Right forelimb (tissue), 1 donor: ENCODE measurements around the gene PADI6.
"Not testable (repeated sequence)": the region's sequence is repeated elsewhere in the genome, so short reads cannot be mapped to it uniquely, and the experiment has no call there.

ENCODE experiments used
- DNase-seq: peaks from one replicate; pipeline ENCODE4 v3.0.0-alpha.2; 2018

Gene PADI6

DNA sequence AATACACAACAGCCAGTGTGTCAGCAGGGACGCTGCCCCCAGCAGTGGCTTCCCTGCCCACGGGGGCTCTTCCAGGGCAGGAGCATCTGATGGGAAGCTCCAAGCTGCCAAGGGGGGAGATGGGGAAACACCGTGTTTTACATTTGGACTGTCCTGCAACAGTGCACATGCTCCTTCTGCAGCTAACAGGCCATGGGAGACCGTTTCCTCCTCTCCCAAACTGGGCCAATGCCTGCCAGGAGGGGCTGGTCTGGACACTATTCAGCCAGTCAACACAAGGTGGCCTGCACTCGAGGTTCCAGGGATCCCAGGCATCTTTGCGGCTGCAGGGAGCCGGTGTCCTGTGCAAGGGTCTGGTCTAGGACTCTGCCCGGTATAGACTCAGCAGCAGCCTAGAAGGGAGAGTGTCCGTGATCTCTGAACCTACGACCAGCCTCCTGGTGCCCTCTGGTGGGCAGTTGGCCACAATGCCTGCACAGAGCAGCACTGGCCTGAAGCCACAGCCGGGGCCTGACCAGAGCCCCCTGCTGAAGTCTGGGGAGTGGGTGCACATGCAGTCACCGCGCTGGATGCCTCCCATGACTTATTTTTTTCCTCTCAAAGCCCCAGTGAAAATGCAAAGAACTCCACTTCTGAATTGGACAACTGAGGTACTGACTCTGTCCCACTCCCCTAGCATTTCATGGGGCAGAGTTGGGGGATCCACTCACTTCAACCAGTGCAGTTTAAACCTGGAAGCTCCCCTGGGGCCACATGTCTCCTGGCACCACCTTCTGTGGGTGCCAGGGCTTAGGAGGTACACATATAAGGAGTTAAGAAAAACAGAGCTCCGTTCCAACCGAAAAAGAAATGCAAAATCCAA is 34.1 kb downstream of the PADI6 start:
- DNase-seq = peak; percentile 73

DNA sequence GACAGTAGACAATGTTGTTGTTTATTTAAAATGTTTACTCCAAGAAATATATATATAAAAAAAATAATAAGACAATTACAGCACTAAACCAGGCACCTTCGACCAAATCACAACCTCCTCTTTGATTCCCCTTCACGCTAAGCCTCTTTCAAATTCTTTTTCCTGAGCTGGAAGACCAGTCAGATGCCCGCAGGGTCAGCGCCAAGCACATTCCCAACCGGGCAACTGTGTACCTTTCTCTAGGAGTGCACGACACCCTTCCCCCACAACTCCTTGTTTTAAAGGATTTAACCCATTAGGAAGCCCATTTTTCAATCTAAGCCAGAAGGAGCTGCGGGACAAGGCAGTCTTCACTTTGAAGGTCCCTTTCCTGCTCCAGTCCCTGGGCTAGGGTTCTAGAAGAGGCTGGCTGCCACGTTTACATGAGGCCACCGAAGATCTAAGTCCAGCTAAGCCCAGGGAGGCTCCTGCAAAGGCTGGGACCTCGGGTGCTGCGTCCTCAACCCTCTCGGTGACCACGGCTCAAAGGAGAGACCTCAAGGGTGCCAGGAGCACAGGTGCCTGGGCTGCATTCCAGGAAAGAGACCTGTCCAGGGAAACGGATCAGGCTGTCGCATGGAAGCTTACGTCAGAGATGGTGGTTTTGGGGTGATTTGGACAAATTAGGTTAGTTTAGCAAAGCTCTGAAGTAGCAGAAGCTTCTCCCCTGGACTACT is 34.9 kb downstream of the PADI6 start:
- DNase-seq = not testable (repeated sequence)

DNA sequence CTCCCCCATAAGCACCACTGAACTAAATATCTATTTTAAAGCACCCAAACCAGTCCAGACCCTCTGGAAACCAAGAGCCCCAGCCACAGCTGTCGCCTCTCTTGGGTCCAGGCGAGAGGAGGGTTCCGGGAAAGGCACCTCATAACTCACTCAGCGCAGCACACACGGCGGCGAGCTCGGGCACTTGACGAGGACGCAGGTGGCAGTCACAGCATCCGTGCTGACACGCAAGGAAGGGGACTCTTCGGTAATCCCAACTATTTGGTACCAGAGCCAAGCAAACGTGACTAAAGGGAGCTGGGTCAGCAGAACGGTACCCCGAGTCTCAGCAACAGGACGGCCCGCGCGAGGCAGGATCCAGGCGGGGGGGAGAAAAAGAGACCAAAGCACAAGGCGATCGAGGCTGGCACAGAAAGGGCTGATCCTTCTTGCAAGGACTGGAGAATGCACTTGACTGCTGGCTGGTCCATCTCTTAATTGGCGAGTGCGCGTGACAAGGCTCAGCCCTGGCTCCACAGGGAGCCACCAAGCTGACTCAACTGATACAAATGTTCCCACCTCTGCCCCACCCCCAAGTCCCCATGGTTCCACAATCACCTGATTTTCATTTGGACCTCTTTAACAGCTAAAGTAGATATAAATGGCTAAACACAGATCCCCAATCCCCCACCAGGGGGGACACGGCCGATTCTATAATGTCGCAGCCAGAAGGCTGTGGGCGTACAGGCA is 36.0 kb downstream of the PADI6 start:
- DNase-seq = not testable (repeated sequence)

- no peak for DNase-seq
These were observed 37.4 kb downstream of the PADI6 start for GRCh38 chr1:17409391-17409811.

- no peak for DNase-seq
These were observed 40.3 kb downstream of the PADI6 start for GRCh38 chr1:17412093-17412870.

- DNase-seq = no peak
These were observed 42.0 kb downstream of the PADI6 start for GRCh38 chr1:17414022-17414421.

DNA sequence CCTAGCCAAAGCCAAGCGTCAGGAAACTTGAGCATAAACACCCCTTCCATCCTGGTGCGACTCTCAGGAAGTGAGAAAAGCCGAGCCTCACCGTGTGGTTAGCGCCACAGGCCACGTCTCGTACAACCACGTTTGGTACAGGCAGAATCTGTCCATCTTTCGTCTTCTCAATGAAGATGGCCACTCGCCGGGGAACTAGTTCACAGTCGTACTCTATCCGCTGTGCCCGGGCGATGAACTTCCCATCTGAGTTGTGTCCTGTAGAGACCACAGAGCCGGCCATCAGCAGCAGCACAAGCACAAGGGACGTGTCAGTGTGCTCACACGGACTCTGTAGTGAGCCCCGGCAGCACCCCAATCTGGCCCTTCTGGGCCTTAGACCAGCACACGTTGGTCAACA is 44.4 kb downstream of the PADI6 start:
- no peak for DNase-seq

- DNase-seq = peak; percentile 81
These were observed 47.8 kb downstream of the PADI6 start for GRCh38 chr1:17419626-17420328.

- DNase-seq = no peak
These were observed 48.5 kb downstream of the PADI6 start for GRCh38 chr1:17420391-17420918.

GRCh38 chr1:17422461-17422860 is 50.5 kb downstream of the PADI6 start:
- no peak for DNase-seq

- DNase-seq = no peak
These were observed 51.8 kb downstream of the PADI6 start for GRCh38 chr1:17423781-17424245.

DNA sequence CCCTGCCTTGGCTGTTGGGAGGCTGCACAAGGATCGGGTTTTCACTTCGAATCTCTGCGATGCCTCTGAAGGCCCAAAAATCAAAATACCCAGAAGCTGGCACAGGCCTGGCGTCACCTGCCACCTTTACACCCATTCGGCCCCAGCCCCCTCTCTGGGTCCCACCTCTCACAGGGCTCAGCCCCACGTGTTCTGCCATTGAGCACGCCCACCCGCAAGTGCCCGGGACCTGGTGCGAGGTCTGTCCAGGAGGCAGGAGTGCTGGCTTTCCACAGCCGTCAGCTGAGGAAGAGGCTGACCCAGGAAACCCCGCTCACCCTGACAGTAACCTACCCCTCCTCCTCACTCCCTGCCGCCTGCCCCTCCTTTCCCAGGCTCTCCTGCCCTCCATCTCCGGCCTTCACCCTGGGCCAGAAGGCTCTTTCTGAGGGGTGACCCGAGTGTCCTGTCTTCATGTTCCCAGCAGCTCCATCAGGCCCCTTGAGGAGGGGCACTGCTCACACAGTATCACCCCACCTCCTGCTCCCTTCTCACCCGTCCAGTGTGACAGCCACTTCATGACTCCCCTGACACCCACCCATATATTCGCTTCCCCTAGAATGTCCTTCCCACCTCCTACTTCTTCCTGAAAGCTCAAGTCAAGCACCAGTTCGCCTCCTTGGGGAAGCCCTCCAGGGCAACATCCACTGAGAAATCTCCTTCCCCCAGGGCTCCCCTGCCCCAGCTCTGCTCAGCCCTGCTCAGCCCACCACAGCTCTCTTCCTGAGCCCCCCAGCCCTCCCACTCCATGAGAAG is 54.0 kb downstream of the PADI6 start:
- no peak for DNase-seq

DNA sequence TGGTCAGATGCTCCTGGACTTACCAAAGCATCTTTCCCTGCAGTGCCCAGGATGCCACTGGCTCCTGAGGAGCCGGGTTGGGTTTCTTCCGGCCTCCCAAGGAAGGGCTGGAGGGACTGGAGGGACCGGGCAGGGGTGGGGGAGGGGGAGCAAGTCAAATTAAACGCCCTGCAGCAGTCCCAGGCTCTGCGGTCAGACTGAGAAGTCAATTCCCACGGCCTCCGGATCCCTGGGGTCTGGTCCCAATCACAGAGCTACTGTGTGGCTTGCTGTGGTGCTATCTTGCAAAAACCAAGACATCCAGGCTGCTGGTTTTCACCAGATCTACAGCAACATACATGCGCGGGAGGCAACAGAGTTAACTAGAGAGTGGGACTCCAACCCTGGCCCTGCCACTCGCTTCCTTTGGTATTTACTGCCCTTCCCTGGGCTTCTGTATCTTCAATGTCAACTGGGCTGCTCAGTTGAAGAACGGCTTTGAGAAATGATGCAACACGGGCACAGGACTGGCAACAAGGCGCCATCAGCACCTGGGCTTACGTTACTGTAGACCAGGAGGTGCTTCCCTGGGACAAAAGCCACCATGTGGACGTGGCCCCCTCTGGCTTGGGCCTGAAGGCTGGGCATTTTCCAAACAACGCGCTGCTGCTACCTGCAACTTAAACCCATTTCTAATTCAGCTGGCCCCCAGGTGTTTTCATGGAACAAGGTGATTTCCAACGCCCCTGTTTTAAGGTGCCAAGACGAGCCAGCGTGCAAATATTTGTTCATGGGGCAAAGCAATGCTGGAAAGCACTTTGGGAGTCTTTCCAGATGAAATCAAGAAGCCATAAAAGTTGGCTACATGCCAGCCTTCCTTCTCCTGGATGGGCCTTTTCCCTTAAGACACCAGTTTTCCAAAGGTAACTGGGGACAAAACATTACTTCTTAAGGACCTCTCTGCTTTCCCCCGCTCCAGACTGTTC is 56.0 kb downstream of the PADI6 start:
- DNase-seq = no peak

DNA sequence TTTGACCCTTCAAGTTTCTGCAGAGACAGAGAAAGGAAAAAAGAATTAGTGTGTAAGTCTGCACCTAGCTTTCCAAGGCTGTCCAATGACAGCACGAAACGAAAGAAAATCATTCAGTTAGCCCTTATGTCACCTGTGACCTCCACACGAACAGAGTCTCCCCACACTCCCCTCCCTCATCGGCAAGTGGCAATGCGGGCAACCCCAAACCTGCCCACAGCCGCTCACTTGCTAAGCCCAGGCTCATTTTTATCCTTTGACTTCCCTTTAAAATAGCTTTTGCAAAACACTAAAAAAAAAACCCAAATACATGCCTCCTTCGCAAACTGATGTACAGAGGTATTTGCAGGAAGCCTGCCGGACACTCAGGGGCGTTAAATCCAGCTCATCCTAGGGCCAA is 57.2 kb downstream of the PADI6 start:
- DNase-seq = no peak

DNA sequence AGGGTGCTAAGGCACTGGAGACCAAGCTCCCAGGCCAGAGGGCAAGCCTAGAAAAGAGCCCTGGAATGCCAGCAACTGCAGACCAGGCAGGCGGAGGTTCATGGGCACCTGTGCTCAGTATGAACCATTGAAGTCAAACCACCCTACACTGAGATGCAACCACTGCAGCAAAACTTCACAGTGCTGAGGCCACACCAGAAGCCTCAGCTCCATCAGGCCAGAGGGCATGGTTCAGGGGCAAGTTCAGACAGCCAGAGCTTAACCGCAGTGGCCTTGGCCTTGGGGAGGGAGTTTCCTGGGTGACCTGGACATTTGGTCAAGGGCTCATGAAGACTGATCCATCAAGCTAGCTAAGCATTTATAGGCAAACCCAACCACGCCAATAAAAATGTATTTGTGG is 60.4 kb downstream of the PADI6 start:
- no peak for DNase-seq

DNA sequence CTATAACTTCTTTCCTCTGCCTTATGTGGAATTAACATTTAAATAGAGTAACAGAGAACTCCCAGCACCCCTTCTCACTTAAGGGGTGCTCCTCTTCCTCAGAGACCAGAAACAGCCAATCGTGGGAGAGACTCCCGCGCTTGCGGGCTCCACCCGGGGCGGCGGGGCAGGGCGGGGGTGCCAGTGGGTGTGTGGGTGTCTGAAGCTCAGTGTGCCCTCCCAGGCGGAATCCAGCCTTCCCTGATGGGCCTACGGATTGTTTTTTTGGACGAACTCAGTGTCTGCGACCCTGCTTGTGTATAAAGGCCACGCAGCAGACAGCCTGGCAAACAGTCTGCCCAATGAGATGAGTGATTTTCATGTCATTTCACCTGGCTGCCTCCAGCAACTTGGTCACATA is 61.3 kb downstream of the PADI6 start:
- no peak for DNase-seq

DNA sequence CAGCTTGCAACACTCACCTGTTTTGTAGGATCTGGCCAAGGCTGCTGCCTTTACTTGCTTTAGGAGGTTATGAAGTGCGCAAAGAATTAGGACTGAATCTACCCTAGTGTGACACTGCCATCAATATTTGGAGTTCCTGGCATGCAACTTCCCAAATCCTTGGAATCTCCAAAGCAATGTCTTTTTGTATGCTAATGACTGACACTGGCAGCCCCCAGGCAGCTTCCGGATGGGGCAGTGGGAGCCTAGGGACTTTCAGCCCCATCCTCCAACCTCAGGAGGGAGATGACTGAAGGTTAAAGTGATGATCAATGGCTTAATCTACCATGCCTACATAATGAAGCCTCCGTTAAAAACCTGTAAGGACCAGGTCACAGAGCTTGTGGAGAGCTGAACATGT is 62.0 kb downstream of the PADI6 start:
- DNase-seq = no peak

DNA sequence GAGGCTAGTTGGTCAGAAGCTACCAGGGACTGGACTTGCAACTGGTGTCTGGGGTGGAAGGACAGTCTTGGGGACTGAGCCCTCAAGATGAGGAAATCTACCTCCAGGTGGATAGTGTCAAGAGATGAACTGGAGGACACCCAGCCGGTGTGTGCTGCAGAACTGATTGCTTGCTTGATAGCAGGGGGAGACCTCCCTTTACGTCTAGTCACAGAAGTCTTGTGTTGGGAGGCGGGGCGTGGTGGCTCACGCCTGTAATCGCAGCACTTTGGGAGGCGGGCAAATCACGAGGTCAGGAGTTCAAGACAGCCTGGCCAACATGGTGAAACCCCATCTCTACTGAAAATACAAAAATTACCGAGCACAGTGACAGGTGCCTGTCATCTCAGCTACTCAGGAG is 62.6 kb downstream of the PADI6 start:
- no peak for DNase-seq

DNA sequence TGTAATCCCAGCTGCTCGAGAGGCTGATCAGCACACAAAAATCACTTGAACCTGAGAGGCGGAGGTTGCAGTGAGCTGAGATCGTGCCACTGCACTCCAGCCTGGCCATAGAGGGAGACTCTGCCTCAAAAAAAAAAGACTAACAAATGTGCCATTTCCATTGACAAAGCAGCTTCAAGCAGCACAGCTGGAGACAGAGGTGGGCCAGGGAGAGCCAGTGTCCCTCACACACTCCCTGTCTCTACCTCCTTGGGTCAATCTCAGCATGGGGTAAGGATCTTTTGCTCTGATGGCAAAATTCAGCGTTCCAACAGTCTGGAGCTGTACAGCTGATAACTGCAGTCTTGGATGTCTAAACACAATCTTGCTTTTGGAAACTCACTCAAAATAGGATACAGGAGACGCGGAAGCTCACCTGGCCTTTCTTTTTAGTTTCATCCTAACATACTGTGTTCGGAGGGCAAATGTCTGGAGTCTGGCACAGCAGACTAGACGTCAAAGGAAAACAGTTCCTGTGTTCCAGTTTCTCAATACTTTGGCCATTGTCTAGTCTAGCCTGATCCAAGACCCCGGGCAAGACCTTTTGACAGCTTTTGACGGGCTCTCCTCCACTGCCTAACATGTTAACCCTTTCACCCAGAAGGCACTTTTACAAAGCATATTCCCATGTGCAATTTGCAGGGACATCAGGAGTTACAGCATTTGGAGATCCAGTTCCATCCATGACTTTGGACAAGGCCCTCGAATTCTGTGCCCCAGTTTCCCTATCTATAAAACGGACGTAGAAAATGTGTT is 64.6 kb downstream of the PADI6 start:
- no peak for DNase-seq
